ENCODE results near the gene DDIT3. TPM values are rescaled to one million over a fixed set of nuclear protein-coding genes. Genes with fewer than 3 reads are reported as not detected.

Gene DDIT3
- total RNA-seq, 1 experiment from 2014 or later, result 84.7 TPM

- no peaks in the 10 kb centered on the region for H3K36me3 ChIP-seq (ENCODE audit: control insufficient read depth in 1 of 2, insufficient read depth in 2 of 2, low read length in 2 of 2)
- BruUV-seq (replicated peaks), result no TSS peak
- H3K4me3 ChIP-seq (replicated peaks in 1 of 2; ENCODE audit: low read depth in 1 of 2, low read length in 2 of 2), result no peak overlapping the region
- H3K27ac ChIP-seq (ENCODE audit: low read depth, low read length), result no peak overlapping the region
- H2AFZ ChIP-seq (ENCODE audit: low read depth, low read length, poor library complexity, severe bottlenecking), result no peak overlapping the region
- no peaks in the 10 kb centered on the region for H3K27me3 ChIP-seq (ENCODE audit: insufficient read depth, low read length)
- CTCF ChIA-PET, result no interaction called here
- H4K20me1 ChIP-seq (ENCODE audit: insufficient read depth), result no peaks in the 10 kb centered on the region
- H3K4me2 ChIP-seq (ENCODE audit: low read length), result no peak overlapping the region
- no peaks in the 10 kb centered on the region for H3K79me2 ChIP-seq (ENCODE audit: insufficient read depth, low read length)
- POLR2A ChIA-PET, result no interaction called here
- no peaks in the 10 kb centered on the region for H3K9me2 ChIP-seq (ENCODE audit: insufficient read depth)
- ATAC-seq (no peak), DNase-seq (ENCODE audit: low read depth, low spot score) (no peak)
- TF ChIP-seq YY1 (IDR thresholded peaks at IDR 0.05; ENCODE audit: extremely low read depth, insufficient replicate concordance, low read depth, low read length), result no peak
- TF ChIP-seq ZFX (IDR thresholded peaks at IDR 0.05), result no peak
- TF ChIP-seq EZH2 (IDR thresholded peaks at IDR 0.05), result no peak
- TF ChIP-seq JUND (IDR thresholded peaks at IDR 0.05), result no peak
- TF ChIP-seq POLR2A (IDR thresholded peaks at IDR 0.05; ENCODE audit: borderline replicate concordance, extremely low read depth, insufficient read depth, insufficient read length), result no peak
- no peak for TF ChIP-seq CTCF (IDR thresholded peaks at IDR 0.05 in 2 of 3, conservative IDR thresholded peaks at IDR 0.05 in 1 of 3; ENCODE audit: borderline replicate concordance in 1 of 3, insufficient read depth in 1 of 3, low read depth in 2 of 3, low read length in 2 of 3)
- no peak for TF ChIP-seq SP1 (IDR thresholded peaks at IDR 0.05; ENCODE audit: low read depth)
- TF ChIP-seq ZNF274 (IDR thresholded peaks at IDR 0.05; ENCODE audit: low read depth, low read length), result no peak
- TF ChIP-seq RAD21 (IDR thresholded peaks at IDR 0.05; ENCODE audit: low read depth), result no peak
- no peak for TF ChIP-seq ELF1 (IDR thresholded peaks at IDR 0.05; ENCODE audit: borderline replicate concordance, low read depth)
- no peak for TF ChIP-seq FOSL1 (IDR thresholded peaks at IDR 0.05; ENCODE audit: low read depth)
- no peak for TF ChIP-seq ATF3 (IDR thresholded peaks at IDR 0.05)
- TF ChIP-seq MAX (IDR thresholded peaks at IDR 0.05), result no peak
- TF ChIP-seq REST (IDR thresholded peaks at IDR 0.05; ENCODE audit: low read depth), result no peak
- TF ChIP-seq SRF (IDR thresholded peaks at IDR 0.05; ENCODE audit: low read depth), result no peak
- TF ChIP-seq ZBTB33 (IDR thresholded peaks at IDR 0.05; ENCODE audit: extremely low read depth, insufficient replicate concordance, low read length), result no peak
- TF ChIP-seq TCF7L2 (IDR thresholded peaks at IDR 0.05; ENCODE audit: borderline replicate concordance, extremely low read depth, insufficient read depth, insufficient read length), result no peak
- TF ChIP-seq EGR1 (IDR thresholded peaks at IDR 0.05; ENCODE audit: low read depth), result no peak
- RAD21 ChIA-PET (ENCODE audit: low non-redundant PET in 1 of 2, low total read pairs in 2 of 2, uncharacterized antibody in 2 of 2, unreplicated experiment in 2 of 2), result no interaction called here
- no peaks in the 10 kb centered on the region for H3K9me3 ChIP-seq (ENCODE audit: control insufficient read depth in 1 of 2, insufficient read depth in 1 of 2, low read depth in 1 of 2, low read length in 2 of 2)
- peaks cover 3 to 30% of the 10 kb centered on the region in 2 experiments; a peak in 3 of 4 replicates for H3K4me1 ChIP-seq (ENCODE audit: control insufficient read depth in 1 of 2, insufficient read depth in 2 of 2, low read length in 2 of 2)
- H3K9ac ChIP-seq (ENCODE audit: low read length), result no peak overlapping the region
- intact Hi-C loops (cut with micrococcal nuclease), result no loop called here
Observed at GRCh38 chr12:57553343-57554202, 33.3 kb upstream of the DDIT3 start.

Measured in HCT116 (cell line).